Psoas muscle (tissue), 8 donors: ENCODE results near the gene OR4D1. TPM values are rescaled to one million over a fixed set of nuclear protein-coding genes. Genes with fewer than 3 reads are reported as not detected.

ENCODE experiments used
- ATAC-seq, 4 donors: fragments of 200-7000 bp; cut with Tn5 transposase; one replicate each; pipeline ENCODE4 v1.9.1; 2020; ENCODE audit warnings: moderate library complexity in 3 of 4, mild to moderate bottlenecking in 2 of 4
- DNase-seq, 2 donors: peaks; one replicate each; pipeline ENCODE4 v3.0.0-alpha.2; 2020
- H3K27ac ChIP-seq: fragments of 200-600 bp; one replicate; pipeline ENCODE4 v1.8.0; 2022
- H3K27me3 ChIP-seq, 3 donors: fragments of 200-600 bp in 1 of 3; one replicate each; pipeline versions ENCODE4 v1.6.1 to v1.8.0; 2013 to 2022; ENCODE audit warnings: low read length in 2 of 3, mild to moderate bottlenecking in 2 of 3, moderate library complexity in 1 of 3; ENCODE audit not compliant: insufficient read depth in 3 of 3
- H3K36me3 ChIP-seq, 2 donors: fragments of 200-600 bp in 1 of 2; one replicate each; pipeline versions ENCODE4 v1.6.1 to v1.8.0; 2013 to 2022; ENCODE audit warnings: low read depth in 1 of 2, mild to moderate bottlenecking in 1 of 2, moderate library complexity in 1 of 2; ENCODE audit not compliant: insufficient read depth in 1 of 2
- H3K4me1 ChIP-seq: fragments of 200-600 bp; one replicate; pipeline ENCODE4 v1.8.0; 2022
- H3K4me3 ChIP-seq: fragments of 200-600 bp; one replicate; pipeline ENCODE4 v1.8.0; 2022; ENCODE audit warnings: mild to moderate bottlenecking
- H3K9me3 ChIP-seq: fragments of 200-600 bp; one replicate; pipeline ENCODE4 v1.8.0; 2022
- CTCF ChIP-seq: fragments of 200-600 bp; IDR thresholded peaks from one replicate; pipeline ENCODE4 v1.8.0; 2022; ENCODE audit warnings: antibody characterized with exemption
- WGBS, 3 donors: extraction: QIAGEN DNeasy Blood & Tissue Kit; methylation state at CpG; one replicate each; pipeline versions ENCODE4 v1.1.6 to v1.1.7; 2013; 5-methylcytosine and 5-hydroxymethylcytosine counted together
- intact Hi-C, 2 donors: fragments of 100-400 bp; cut with DNase I; formaldehyde crosslinking; loops; one replicate each; pipeline versions ENCODE4 v1.11.0 to v1.14.2; 2022
- polyA plus RNA-seq, 3 donors: library from polyadenylated mRNA; stranded (reverse); fragments of 200-250 nt; gene quantifications; one replicate each; pipeline ENCODE4 v1.2.3, GENCODE V29; 2013
- total RNA-seq, 4 donors: library from RNA; stranded (reverse); fragmentation: NEBNext Ultra II Directional in 2 of 4; extraction: Animal tissue kit (Norgen Biotek cat#: 25700) in 2 of 4; gene quantifications; one replicate each; pipeline versions ENCODE4 v1.2.1 to v1.2.4, GENCODE V29; 2021 to 2023
- donor health status: healthy with polysubstance abuse.
- donor health status: DM: no; HTN: no; CAD: no; lungs with moderate emphysema.
- donor health status: Bipolar disorder and iron deficiency.
- donor health status: healthy.
- donor health status: DM: yes; HTN: yes; CAD: no.
- donor health status: DM: no; HTN: no; CAD: no.
- donor health status: DM: no; HTN: no; CAD: no.
- donor health status: DM: yes; HTN: yes; CAD: no.

OR4D1 gene
- total and polyA plus RNA-seq, 7 donors, result 0.03 TPM; not detected in 5

- no peaks in the 10 kb centered on the region for H3K9me3 ChIP-seq
- intact Hi-C loops, result no loop called here
- DNase-seq (no peak), ATAC-seq (no peak)
- no peaks in the 10 kb centered on the region for H3K36me3 ChIP-seq
- peaks cover 0 to 19% (median 3%) of the 10 kb centered on the region in 3 donors for H3K27me3 ChIP-seq
- TF ChIP-seq CTCF, result no peak
- WGBS, 3 donors, result 57 to 58% (median 57%) methylated on average over 6 of the region's 6 CpGs
- no peaks in the 10 kb centered on the region for H3K4me1 ChIP-seq
- no peak within 1 kb of the TSS for H3K4me3 ChIP-seq
- no peak within 1 kb of the TSS for H3K27ac ChIP-seq
These were observed 18.5 kb downstream of the OR4D1 start, which contains the start of gene OR4D2 for GRCh38 chr17:58166682-58167081. TSS of gene OR4D2 (plus strand) at chr17:58166982. CDS start at chr17:58169656, 2,674 bp downstream.

GRCh38 chr17:58170622-58171021 lies 22.4 kb downstream of the OR4D1 start:
- ATAC-seq (no peak), DNase-seq (no peak)
- WGBS, 3 donors, result 54 to 66% (median 64%) methylated on average over 4 of the region's 4 CpGs
- H3K27ac ChIP-seq, result no peak overlapping the region
- H3K4me3 ChIP-seq, result no peak overlapping the region
- intact Hi-C loops, result no loop called here
- H3K4me1 ChIP-seq, result no peaks in the 10 kb centered on the region
- no peak for TF ChIP-seq CTCF
- H3K36me3 ChIP-seq, result no peaks in the 10 kb centered on the region
- no peaks in the 10 kb centered on the region for H3K9me3 ChIP-seq
- peaks cover 0 to 19% (median 3%) of the 10 kb centered on the region in 3 donors for H3K27me3 ChIP-seq

- DNase-seq (no peak), ATAC-seq (no peak)
- no peak overlapping the region for H3K27ac ChIP-seq
- no peaks in the 10 kb centered on the region for H3K4me1 ChIP-seq
- intact Hi-C loops, result no loop called here
- H3K27me3 ChIP-seq, result peaks cover 0 to 15% (median 5%) of the 10 kb centered on the region in 3 donors
- H3K9me3 ChIP-seq, result no peaks in the 10 kb centered on the region
- peak; percentile 30 for TF ChIP-seq CTCF
- 30 to 45% (median 34%) methylated on average over 2 of the region's 2 CpGs for WGBS, 3 donors
- H3K4me3 ChIP-seq, result no peak overlapping the region
- no peaks in the 10 kb centered on the region for H3K36me3 ChIP-seq
These were observed 24.3 kb downstream of the OR4D1 start for GRCh38 chr17:58172369-58173071.

GRCh38 chr17:58174871-58175270 lies 26.7 kb downstream of the OR4D1 start:
- intact Hi-C loops, result no loop called here
- 49 to 51% (median 51%) methylated on average over 3 of the region's 3 CpGs for WGBS, 3 donors

More at GRCh38 chr17:58174871-58175270, 26.7 kb downstream of the OR4D1 start:
- Histone ChIP-seq H3K27ac (no peak overlapping the region), H3K4me3 (no peak overlapping the region), H3K4me1 (no peaks in the 10 kb centered on the region), H3K36me3 (no peaks in the 10 kb centered on the region), H3K9me3 (no peaks in the 10 kb centered on the region), H3K27me3 (peaks cover 0 to 11% (median 2%) of the 10 kb centered on the region in 3 donors)
- DNase-seq (no peak), ATAC-seq (no peak)
- TF ChIP-seq CTCF, result no peak
